HEK293T (cell line): Measurements from ENCODE around the gene REEP6.

Experiments used
- ELF4 ChIP-seq: fragments of 450-650 bp; IDR thresholded peaks from 2 replicates; pipeline ENCODE4 v1.6.1; 2017; ENCODE audit warnings: antibody characterized with exemption
- FOXA1 ChIP-seq: fragments of 450-650 bp; IDR thresholded peaks from 2 replicates; pipeline ENCODE4 v1.6.1; 2016; ENCODE audit warnings: mild to moderate bottlenecking
- FOXM1 ChIP-seq: fragments of 450-650 bp; IDR thresholded peaks from 2 replicates; pipeline ENCODE4 v1.6.1; 2017; ENCODE audit warnings: mild to moderate bottlenecking, borderline replicate concordance
- NFRKB ChIP-seq: fragments of 450-650 bp; IDR thresholded peaks from 2 replicates; pipeline ENCODE4 v1.6.1; 2016; ENCODE audit warnings: mild to moderate bottlenecking, moderate library complexity
- SP1 ChIP-seq: fragments of 450-650 bp; IDR thresholded peaks from 2 replicates; pipeline ENCODE4 v1.6.1; 2017
- TARDBP ChIP-seq: fragments of 450-650 bp; IDR thresholded peaks from 2 replicates; pipeline ENCODE4 v1.6.1; 2016

DNA sequence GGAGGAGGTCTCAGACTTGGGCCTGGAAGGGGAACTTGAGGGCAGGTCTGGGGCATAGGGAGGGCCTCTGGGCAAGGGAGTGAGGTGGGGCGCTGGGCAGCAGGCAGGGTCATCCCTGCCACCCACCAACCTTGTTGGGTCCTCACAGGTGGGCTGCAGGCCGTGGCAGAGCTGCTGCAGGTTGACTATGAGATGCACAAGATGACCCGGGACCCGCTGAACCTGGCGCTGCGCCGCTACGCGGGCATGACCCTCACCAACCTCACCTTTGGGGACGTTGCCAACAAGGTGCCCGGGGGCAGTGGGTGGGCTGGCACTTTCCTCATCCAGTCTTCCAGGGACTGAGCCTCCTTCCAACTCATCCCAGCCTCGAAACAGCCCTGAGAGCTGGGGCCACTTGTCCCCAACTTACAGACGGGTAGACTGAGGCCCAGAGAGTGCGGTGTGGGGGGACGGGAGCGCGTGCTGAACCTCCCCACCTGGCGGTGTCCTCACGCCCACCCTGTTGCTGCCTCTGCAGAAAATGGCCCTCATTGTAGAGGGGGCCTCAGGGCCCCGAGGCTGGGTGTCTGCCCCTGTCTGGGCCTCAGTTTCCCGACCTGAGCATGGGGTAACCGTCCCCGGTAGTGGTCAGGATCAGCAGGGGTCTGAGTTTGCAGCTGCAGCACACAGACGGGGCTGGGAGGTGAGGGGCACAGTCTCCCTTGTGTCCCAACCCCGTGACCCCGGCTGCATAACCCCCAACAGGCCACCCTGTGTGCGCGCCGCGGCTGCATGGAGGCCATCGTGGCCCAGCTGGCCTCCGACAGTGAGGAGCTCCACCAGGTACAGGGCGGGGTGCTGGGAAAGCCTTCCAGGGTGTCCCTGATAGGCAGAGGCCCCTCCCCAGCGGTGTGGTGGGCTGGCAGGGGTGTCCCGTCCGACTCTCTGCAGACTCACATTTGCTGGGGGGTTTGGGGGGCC lies 30.7 kb upstream of the REEP6 start:
- no peak for TF ChIP-seq FOXM1
- no peak for TF ChIP-seq SP1
- TF ChIP-seq ELF4, result no peak
- no peak for TF ChIP-seq NFRKB
- TF ChIP-seq TARDBP, result no peak
- no peak for TF ChIP-seq FOXA1
